D341Med (cell line): ENCODE results near the gene ARG2.

Experiments used
- DNase-seq: peaks from one replicate; pipeline ENCODE4 v3.0.0; 2012; ENCODE audit warnings: low spot score

ARG2 gene

DNA sequence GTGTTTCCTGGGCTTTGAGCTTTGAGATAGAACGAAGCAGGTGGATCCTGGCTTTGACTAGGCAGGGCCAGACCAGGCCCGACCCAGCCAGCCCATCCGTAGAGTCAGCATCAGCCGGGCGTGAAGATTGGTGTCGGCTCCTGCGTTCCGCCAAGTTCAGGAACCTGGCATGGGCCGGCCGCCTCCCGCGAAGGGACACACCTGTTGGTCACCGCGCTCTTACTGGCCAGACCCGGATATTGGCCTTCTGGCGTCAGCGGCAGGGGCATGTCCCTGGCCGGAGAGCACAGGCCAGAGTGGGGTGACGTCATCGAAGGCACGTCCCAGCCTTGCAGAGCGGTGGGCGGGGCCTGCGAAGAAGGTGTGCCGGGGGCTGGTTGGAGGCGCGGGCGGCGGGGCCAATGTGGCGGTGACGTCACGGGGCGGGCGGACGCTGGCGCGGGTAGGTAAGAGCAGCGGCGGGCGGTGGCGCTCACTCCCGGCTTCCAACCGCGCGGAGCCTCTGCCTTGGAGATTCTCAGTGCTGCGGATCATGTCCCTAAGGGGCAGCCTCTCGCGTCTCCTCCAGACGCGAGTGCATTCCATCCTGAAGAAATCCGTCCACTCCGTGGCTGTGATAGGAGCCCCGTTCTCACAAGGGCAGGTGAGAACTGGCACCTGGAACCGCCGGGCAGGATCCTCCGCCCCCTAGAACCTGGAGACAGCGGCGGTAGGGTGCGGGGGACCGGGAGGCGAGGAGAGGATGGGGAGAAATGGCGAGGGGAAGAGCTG is at the start of gene ARG2:
Gene ARG2, plus strand, starts transcription at position 475 of the 771 bp plus-strand sequence. Its CDS starts 58 bp downstream, at position 533.
- peak; percentile 90 for DNase-seq

DNA sequence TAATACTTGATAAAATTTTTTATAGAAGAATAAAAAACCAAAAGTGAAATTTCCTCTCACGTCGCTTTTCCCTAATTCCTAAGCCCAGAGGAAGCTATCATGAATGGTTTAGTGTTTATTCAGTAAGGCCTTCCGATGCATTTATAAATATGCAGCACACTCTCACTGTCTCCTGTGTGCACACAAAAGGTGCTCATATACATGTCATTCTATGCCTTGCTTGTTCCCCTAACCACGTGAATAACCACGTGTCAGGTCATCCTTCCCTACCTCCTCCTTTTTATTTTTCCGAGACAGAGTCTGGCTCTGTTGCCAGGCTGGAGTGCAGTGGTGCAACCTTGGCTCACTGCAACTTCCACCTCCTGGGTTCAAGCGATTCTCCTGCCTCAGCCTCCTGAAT is 49.3 kb upstream of the ARG2 start:
- DNase-seq, result no peak

DNA sequence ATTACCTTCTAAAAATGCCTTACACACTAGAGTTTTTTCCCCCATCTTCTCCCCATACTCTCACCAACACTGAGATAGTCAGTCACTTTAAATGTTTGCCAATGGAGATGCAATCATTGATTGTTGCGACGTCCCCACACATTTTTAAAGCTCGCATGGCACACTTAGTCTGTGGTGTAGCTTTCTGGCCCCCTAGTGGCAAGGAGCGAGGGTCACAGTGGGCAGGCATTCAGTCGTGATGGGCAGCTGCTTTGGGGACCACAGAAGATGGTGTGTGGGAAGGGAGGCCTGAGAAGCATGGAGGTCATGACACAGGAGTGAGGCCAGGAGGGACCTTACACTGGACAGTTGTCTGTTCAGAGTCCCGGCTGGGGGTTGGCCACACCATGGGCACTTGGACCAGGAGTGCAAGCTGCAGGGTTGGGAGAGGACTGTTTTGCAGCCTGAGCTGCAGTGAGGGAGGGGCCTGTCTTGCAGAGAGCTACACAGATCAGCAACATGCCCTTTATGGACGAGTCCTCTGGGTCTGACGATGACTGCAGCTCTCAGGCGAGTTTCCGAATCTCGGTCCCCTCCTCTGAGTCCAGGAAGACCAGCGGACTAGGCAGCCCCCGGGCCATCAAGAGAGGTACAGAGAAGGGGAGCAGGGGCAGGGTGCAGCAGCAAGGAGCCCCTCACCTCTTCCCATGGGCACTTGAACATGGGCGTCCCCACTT is 48.3 kb upstream of the ARG2 start:
- DNase-seq, result peak; percentile 81

DNA sequence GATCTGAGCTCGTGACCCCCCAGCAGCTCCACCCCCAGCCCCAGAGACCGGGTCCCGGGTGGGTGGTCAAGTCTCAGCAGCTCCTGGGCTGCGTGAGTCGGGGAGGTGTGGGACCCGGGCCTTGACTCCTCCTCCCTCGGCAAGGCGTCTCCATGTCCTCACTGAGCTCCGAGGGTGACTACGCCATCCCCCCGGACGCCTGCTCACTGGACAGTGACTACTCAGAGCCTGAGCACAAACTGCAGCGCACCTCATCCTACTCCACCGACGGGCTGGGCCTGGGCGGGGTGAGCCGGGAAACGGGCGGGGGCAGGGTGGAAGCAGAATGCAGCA is 47.8 kb upstream of the ARG2 start:
- DNase-seq, result no peak

DNA sequence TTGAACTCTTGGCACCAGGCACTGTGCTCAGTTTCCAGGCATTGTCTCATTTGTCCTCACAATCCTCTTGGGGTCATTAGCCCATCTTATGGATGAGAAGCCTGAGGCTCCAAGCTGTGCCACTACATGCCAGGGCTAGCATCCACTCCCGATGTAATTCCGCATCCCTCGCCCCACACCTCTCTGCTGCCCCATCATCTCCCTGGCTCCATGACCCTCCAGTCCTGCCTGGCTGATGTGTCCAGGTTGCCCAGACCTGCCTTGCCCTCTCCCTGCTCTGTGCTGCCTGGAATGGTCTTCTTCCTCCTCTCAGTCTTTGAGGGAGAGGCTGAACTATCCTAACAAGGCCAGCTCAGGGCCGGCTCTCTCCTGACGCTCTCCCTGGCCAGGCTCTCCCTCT is 47.1 kb upstream of the ARG2 start:
- DNase-seq, result no peak

DNA sequence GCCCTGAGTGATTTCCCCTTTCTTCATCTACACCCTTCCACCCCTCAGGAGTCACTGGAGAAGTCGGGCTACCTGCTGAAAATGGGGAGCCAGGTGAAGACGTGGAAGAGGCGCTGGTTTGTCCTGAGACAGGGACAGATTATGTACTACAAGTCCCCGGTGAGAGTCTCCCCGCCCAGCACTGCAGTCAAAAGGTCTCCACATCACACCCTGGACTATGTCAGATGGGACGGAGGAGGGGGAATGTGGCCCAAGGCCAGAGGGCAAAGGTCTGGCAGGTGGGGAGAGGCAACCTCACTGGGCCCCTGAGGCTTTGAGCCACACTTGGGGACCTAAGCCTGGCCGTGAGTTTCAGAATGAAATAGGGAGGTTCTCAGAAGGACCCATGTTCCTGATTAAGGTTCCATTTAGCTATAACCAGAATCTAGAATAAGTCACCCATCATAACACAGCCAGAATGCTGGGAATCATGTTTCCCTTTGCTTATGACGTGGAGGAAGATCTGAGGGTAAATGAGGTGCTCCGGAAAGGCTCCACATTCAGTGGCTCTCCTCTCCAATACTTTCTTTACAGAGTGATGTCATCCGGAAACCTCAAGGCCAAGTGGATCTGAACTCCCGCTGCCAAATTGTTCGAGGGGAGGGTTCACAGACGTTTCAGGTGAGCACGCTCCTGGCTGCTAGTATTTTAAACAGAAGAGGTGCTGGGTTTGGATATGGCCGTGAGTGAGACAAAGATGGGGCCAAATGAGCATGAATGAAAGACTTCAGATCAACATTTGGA is 46.3 kb upstream of the ARG2 start:
- DNase-seq, result no peak

DNA sequence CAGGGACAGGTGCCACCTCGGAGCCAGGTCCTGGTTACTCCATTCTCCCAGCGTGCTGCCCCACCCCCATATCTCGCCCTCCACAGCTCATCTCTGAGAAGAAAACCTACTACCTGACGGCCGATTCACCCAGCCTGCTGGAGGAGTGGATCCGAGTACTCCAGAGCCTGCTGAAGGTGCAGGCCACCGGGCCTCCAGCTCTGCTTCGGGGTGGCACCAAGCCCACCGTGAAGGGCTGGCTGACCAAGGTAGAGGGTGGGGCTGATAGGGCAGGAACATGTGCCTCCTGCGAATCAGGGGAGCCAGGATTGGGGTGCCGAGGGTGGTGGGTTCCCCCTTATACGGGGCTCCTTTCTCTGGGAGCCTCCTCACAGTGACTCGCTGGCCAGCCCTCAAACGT is 45.6 kb upstream of the ARG2 start:
- no peak for DNase-seq

DNA sequence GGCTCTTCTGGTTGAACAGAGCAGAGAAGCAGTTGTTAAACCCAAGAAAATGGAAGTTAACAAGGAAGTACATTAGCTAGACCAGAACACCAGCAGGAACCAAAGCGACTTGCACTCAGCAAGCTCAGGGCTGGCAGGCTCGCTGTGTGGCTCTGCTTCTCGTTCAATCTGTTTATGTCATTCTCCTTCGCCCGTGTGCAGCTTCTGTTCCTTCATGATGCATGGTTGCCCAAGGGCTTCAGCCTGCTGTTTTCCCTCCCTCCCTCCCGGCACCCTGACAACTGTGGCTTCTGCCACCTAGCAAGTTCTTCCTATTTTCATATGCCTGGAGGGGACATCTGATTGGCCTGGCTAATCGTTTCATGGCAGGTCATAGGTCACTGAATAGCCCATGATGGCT is 44.9 kb upstream of the ARG2 start:
- DNase-seq, result no peak

DNA sequence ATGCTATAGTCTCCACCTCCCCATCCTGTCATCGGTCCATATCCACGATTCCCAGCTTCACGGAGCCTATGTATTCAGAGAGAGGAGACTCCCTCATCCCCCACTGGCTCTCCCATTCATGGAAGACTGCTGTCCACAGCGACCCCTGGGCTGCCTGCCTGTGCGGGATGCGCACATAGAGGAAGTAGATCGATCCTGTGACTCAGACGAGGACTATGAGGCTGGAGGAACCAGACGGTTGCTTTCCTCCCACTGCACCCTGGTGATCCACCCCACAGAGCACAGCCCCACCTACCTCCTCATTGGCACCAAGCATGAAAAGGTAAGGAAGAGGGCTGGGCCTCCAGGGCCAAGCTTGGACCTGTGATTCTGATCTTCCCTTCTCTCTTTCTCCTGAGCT is 44.0 kb upstream of the ARG2 start:
- DNase-seq, result no peak

DNA sequence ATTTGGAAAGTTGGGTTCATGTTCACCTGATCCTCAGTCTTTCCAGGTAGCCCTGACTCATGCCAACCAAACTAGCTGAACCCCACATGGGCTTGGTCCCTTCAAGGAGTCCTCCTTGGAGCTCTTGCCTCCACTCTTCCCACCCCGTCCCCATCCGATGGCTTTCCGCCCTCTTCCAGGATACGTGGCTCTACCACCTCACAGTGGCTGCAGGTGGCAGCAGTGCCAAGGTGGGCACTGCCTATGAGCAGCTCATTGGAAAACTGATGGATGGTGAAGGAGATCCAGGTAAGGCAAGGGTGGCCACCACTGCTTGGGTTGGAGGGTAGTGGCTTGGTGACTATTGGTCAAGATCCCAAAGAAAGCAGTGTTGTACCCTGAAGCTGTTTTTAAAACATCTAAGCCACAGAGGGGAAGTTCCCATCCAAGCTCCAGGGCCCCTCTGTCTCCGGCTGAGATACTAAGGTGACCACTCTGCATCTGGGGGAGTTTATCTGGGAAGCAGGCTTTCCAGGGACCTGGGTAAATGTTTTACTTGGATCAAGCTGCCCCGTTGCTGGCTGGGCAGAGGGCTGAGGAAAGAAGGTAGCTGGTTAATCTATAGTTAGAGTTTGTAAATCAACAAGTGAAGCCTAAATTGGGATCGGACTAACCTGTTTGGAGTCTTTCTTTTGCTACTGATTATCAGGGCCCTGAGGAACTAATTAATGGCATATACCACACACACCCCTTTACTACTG is 43.3 kb upstream of the ARG2 start:
- no peak for DNase-seq

DNA sequence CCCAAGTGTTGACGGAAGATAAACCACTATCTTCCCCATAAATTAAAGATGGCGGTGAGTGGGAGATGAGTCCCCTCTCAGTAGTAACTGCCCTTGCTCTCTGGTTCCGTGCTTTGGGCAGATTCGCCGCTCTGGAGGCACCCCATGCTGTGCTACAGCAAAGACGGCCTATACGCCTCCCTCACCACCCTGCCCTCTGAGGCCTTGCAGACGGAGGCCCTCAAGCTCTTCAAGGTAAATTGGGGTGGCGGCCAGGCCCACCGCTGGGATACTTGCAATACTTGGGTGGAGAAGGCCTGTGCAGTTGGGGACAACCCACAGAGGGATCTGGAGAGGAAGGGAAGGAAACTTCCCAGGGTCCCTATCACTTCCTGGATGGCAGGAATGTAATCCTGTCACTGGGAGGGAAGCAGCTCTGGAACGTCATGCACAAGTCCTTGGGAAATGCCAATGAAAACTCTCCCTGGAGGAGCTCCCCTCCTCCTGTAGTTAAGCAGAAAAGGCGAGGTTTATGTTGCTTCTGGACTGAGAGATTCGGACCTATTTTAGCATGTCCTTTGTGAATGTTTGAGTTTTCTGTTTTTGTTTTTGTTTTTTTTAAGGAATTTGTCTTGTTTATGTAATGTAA is 42.4 kb upstream of the ARG2 start:
- no peak for DNase-seq

DNA sequence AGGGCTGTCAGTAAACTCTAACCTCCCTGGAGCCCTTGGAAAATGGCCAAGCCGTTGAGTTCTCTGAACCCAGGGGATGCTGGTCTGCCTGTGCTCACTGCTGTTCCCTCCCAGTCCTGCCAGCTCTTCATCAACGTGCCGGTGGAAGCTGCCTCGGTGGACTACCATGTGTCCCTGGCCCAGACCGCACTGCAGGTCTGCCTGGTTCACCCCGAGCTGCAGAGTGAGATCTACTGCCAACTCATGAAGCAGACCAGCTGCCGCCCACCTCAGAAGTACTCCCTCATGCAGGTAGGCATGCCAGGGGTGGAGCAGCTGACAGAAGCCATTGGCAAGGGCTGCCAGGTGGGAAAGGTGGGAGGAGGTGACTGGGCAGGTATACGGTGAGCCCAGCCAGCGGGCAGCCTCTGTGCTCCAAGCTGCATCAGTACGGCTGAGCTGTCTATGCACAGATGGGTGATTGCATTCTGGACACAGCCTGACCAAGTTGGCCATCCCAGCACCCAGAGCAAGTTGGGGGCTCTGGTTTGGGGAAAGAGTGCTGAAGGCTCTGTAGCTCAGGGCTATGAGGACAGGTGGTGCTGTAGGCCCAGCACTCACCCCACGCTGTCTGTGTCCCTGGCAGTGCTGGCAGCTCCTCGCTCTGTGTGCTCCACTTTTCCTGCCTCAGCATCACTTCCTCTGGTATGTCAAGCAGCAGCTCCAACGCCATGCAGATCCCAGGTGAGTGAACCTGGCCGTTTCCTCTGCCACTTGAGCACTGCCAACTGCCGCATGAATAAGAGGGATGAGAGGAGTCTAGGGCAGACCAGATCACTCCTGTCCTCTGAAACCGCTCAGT is 41.6 kb upstream of the ARG2 start:
- no peak for DNase-seq

DNA sequence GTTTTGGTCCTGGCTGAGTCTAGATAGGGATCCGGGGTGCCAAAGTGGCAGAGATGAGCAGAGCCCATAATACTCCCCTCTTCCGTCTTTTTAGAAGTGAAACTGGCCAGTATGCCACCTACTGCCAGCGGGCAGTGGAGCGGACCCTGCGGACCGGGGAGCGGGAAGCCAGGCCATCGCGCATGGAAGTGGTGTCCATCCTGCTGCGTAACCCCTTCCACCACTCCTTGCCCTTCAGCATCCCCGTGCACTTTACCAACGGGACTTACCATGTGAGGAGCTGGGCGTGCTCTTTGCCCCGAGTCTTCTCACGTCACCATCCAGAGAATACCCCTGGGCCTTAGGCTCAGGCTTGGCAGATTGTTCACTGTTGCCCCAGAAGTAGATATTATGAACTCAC is 40.7 kb upstream of the ARG2 start:
- DNase-seq, result no peak

DNA sequence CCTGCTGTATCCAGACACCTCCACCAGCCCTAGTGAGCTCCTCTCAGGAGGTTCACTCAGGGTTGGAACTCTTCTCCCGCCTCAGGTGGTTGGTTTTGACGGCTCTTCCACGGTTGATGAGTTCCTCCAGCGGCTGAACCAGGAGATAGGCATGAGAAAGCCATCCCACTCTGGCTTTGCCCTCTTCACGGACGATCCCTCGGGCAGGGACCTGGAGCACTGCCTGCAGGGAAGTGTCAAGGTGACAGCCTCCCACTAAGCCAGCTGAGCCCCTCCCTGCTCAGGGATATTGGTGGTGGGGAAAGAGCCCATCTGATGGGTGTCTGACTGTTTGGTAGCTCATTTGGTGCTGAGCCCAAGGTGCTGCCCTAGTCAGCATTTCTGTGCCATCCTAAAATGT is 40.1 kb upstream of the ARG2 start:
- no peak for DNase-seq

DNA sequence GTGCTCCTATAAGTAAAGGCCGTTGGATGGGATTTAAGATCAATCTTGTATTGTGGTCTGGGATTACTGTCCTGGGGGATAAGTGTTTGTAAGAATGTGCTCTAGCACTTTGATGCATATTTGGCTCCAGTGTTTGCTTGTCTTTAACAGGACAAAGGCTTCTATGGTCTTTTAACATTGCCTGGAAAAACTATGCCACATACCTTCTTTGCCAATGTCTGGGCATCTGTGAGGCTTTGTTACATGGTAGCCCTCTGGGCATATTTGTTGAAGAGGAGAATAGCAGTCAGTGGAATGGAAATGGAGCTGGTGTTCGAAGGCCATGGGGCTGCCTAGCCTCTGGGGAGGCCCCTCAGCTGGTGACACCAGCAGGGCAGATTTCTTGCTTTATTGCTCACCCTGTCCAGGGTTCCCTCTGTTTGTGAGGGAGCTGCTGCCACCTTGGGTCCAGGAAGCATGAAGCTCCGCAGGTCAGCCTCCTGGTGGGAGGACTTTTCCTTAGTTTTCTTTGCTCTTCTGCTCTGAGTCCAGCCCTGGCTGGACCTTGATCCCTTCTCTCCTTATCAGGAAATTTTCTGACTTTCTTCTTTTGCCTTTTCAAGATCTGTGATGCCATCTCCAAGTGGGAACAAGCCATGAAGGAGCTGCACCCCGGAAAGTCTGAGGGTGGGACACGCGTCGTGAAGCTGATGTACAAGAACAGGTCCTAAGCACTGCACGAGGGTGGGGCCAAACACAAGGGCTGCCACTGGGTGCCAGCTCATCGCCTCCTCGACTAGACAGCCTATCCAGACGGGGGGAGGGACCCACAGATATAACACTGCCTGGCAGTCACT is 39.2 kb upstream of the ARG2 start:
- no peak for DNase-seq

DNA sequence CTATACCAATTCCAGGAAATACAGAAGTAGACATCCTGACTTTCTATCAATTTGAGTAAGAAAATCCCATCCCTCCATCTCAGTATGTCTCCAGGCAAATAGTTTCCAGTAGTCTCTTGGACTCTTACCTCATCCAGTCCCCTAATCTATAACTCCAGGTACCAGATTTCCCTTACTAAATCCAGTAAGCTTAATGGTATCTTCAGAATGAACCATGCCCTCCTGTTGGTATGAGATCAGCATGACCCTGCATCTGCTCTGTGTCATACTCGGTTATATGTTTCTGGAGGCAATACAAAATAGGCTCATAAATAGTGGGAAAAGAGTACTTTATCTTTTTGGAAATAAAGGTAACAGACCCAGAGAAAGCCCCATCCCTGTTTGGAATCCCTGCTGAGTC is 38.1 kb upstream of the ARG2 start:
- DNase-seq, result no peak

DNA sequence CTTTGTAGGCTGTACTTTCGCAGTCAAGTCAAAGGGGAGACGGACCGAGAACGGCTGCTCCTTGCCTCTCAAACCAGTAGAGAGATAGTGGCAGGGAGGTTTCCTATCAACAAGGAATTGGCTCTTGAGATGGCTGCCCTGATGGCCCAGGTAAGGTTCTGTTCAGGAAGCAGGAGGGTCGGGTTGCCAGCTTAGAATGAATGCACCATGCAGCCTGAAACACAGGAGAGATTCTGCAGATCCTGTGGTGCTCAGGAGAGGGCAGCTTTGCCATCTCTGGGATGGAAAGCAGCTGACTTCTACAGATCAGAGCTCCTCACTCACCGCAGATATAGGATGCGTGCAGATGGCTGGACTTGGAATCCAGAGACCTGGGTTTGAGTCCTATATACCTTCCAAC is 37.7 kb upstream of the ARG2 start:
- no peak for DNase-seq

DNA sequence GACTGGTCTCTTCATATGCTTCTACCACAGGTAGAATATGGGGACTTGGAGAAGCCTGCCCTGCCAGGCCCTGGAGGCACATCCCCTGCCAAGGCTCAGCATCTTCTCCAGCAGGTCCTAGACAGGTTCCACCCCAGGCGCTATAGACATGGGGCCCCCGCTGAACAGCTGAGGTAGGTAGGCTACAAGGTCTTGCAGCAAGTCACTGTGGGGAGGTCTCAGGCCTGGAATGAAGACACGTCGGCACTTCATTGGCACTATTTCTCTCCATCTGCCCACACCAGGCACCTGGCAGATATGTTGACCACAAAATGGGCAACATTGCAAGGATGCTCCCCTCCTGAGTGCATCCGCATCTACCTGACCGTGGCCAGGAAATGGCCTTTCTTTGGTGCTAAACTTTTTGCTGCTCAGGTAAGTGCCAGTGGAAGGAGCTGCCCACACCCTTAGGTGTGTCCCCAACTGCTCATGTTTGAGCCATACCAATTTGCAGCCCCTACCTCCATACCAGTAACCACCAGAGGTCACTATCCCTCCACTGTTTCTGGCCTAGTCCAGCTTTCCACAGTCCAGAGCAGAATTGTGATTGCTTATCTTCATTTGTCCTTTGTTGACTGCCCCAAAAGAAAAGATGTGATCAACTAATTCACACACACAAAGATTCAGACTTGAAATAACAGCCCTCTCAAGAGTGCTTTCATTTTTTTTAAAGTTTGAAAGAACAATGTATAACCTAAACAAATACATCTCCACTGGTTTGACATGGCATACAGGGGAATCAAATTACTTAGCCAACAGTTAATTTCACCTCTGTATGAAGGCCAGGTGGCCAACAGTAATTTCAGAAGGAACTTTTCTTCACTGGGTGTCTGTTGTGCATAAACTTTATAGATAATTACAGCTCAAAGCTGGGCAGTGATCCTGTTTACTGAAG is 35.7 kb upstream of the ARG2 start:
- DNase-seq, result peak; percentile 74

DNA sequence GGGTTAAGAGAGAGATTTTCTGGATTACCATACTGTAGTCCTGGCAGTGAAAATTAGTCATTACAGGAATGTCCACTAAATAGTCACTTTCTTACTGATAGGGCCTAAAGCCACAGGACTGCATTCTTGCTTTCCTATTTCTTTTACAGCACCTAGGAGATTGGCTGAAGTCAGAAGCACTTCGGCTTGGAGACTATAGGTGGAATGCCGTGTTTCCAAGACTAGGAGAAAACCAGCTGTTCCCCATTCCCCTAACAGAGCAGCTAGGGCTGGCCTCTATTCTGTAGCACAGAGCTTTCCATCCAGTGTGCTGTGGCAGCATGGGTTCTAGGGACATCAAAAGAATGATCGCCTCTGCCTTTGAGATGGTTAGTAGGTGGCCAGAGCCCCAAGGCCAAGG is 34.7 kb upstream of the ARG2 start:
- no peak for DNase-seq
